K562 (cell line): ENCODE results near the gene TKT. TPM values are rescaled to one million over a fixed set of nuclear protein-coding genes. Genes with fewer than 3 reads are reported as not detected.

Source experiments
- HOXB6 ChIP-seq: fragments of 250-450 bp; sonication (Bioruptor Pico); IDR thresholded peaks from 2 replicates; pipeline ENCODE4 v1.5.1; 2022; ENCODE audit warnings: mild to moderate bottlenecking, borderline replicate concordance
- POLR2AphosphoS2 ChIP-seq: IDR thresholded peaks from 2 replicates; pipeline ENCODE4 v1.6.1; 2012; ENCODE audit warnings: low read length, improper control_type of control experiment
- POLR3G ChIP-seq: IDR thresholded peaks from 2 replicates; pipeline ENCODE4 v1.6.1; 2011; ENCODE audit not compliant: insufficient read length, insufficient replicate concordance; ENCODE audit errors: extremely low read depth
- TAF7 ChIP-seq: fragments of 450-650 bp; IDR thresholded peaks from 2 replicates; pipeline ENCODE4 v1.6.1; 2016; ENCODE audit warnings: missing genetic modification characterization, missing compliant biosample characterization
- U2AF1 ChIP-seq: fragments of 200-400 bp; formaldehyde crosslinking; optimal IDR thresholded peaks from 2 replicates; pipeline ENCODE3; 2017; ENCODE audit warnings: mild to moderate bottlenecking, low read depth, low read length, moderate library complexity
- polyA plus RNA-seq, 8 experiments: library from polyadenylated mRNA; depleted of rRNA in 4 of 8; stranded (reverse) in 5 of 8; unstranded in 3 of 8; fragments of >200 nt; fragmentation: Nextera tagmentation in 2 of 8; fragmentation: Illumina TruSeq in 1 of 8; extraction: Ambion mirVana in 2 of 8; extraction: Trizol in 1 of 8; gene quantifications; 2 replicates each; pipeline versions ENCODE4 v1.2.1 to v1.2.3, GENCODE V29; 2011 to 2014; ENCODE audit warnings: inconsistent platforms in 1 of 8, missing spikeins in 1 of 8
- total RNA-seq, 7 experiments: library from RNA; depleted of rRNA in 6 of 7; stranded (reverse); fragments of >200 nt in 6 of 7; fragmentation: Illumina TruSeq in 2 of 7; extraction: Trizol in 2 of 7; gene quantifications; 2 replicates each; pipeline versions ENCODE4 v1.2.1 to v1.2.3, GENCODE V29; 2011 to 2021; ENCODE audit warnings: low replicate concordance in 1 of 7
- TF ChIP-seq, protein P1 (sequence below): fragments of 200-600 bp; sonication (generic); IDR thresholded peaks from one replicate; pipeline ENCODE4 v1.6.1; 2012; ENCODE audit warnings: mild to moderate bottlenecking, low read depth, low read length, inconsistent platforms
- TF ChIP-seq, protein P2 (sequence below), 2 experiments: IDR thresholded peaks in 1 of 2; conservative IDR thresholded peaks in 1 of 2; 2 replicates each; pipeline ENCODE4 v1.6.1; 2016; ENCODE audit warnings: low read depth in 2 of 2, mild to moderate bottlenecking in 1 of 2, missing compliant biosample characterization in 1 of 2, missing genetic modification characterization in 1 of 2, moderate library complexity in 1 of 2
- TF ChIP-seq, protein P3 (sequence below): fragments of 250-450 bp; sonication (Bioruptor Pico); IDR thresholded peaks from 2 replicates; pipeline ENCODE4 v1.4.0; 2020; ENCODE audit warnings: mild to moderate bottlenecking, moderate library complexity, borderline replicate concordance

The TKT gene
- total and polyA plus RNA-seq, 9 of the 15 experiments (the other 6 are each of a cell fraction or from before 2014, with no cell fraction given), result 58.1 to 401 (median 187) TPM

DNA sequence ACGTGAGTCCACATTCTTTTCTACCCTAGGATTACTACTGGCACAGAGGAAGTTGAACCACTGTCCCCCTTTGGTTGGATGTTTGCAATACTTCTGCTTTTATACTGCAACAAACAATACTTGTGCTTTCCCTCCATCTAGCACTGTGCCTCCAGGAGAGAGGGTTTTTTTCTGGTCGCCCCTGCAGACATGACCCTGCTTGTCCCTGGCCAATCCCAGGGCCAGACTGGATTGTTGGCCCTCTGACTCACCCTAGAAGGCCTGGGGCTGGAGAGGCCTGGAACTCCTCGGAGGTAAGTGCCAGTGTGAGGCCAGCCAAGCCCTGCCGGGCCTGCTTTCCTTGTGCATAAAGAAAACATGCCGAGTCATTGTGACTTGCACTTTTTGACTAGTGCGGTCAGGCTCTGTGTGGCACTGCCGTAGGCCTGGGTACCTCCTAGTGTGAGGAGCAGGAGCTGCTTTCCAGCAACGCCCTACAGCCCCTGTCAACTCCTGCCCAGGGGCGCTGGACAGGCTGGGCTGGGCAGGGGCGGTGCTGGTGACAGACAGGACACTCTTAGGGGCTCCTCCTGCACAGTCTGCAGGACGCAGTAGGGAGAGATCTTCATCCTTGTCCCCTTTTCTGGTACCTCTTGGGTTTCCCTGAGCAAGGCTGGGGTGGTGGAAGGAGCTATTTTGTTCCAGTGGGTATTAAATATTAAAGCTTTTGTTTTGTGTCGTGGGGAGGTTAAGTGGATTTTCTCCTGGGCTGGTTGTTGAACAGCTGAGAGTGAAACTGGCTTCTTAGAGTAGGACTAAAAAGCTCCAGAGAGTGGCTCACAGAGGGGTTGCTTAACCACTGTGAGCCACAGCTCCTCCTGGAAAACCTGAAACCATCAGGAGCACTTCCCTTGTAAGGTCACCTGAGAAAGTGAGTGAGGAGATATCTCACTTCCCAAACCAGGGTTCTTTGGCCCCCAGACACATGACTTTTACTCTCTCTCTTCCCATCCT is 14.4 kb upstream of the TKT start (continued):
- TF ChIP-seq, protein P1, sequence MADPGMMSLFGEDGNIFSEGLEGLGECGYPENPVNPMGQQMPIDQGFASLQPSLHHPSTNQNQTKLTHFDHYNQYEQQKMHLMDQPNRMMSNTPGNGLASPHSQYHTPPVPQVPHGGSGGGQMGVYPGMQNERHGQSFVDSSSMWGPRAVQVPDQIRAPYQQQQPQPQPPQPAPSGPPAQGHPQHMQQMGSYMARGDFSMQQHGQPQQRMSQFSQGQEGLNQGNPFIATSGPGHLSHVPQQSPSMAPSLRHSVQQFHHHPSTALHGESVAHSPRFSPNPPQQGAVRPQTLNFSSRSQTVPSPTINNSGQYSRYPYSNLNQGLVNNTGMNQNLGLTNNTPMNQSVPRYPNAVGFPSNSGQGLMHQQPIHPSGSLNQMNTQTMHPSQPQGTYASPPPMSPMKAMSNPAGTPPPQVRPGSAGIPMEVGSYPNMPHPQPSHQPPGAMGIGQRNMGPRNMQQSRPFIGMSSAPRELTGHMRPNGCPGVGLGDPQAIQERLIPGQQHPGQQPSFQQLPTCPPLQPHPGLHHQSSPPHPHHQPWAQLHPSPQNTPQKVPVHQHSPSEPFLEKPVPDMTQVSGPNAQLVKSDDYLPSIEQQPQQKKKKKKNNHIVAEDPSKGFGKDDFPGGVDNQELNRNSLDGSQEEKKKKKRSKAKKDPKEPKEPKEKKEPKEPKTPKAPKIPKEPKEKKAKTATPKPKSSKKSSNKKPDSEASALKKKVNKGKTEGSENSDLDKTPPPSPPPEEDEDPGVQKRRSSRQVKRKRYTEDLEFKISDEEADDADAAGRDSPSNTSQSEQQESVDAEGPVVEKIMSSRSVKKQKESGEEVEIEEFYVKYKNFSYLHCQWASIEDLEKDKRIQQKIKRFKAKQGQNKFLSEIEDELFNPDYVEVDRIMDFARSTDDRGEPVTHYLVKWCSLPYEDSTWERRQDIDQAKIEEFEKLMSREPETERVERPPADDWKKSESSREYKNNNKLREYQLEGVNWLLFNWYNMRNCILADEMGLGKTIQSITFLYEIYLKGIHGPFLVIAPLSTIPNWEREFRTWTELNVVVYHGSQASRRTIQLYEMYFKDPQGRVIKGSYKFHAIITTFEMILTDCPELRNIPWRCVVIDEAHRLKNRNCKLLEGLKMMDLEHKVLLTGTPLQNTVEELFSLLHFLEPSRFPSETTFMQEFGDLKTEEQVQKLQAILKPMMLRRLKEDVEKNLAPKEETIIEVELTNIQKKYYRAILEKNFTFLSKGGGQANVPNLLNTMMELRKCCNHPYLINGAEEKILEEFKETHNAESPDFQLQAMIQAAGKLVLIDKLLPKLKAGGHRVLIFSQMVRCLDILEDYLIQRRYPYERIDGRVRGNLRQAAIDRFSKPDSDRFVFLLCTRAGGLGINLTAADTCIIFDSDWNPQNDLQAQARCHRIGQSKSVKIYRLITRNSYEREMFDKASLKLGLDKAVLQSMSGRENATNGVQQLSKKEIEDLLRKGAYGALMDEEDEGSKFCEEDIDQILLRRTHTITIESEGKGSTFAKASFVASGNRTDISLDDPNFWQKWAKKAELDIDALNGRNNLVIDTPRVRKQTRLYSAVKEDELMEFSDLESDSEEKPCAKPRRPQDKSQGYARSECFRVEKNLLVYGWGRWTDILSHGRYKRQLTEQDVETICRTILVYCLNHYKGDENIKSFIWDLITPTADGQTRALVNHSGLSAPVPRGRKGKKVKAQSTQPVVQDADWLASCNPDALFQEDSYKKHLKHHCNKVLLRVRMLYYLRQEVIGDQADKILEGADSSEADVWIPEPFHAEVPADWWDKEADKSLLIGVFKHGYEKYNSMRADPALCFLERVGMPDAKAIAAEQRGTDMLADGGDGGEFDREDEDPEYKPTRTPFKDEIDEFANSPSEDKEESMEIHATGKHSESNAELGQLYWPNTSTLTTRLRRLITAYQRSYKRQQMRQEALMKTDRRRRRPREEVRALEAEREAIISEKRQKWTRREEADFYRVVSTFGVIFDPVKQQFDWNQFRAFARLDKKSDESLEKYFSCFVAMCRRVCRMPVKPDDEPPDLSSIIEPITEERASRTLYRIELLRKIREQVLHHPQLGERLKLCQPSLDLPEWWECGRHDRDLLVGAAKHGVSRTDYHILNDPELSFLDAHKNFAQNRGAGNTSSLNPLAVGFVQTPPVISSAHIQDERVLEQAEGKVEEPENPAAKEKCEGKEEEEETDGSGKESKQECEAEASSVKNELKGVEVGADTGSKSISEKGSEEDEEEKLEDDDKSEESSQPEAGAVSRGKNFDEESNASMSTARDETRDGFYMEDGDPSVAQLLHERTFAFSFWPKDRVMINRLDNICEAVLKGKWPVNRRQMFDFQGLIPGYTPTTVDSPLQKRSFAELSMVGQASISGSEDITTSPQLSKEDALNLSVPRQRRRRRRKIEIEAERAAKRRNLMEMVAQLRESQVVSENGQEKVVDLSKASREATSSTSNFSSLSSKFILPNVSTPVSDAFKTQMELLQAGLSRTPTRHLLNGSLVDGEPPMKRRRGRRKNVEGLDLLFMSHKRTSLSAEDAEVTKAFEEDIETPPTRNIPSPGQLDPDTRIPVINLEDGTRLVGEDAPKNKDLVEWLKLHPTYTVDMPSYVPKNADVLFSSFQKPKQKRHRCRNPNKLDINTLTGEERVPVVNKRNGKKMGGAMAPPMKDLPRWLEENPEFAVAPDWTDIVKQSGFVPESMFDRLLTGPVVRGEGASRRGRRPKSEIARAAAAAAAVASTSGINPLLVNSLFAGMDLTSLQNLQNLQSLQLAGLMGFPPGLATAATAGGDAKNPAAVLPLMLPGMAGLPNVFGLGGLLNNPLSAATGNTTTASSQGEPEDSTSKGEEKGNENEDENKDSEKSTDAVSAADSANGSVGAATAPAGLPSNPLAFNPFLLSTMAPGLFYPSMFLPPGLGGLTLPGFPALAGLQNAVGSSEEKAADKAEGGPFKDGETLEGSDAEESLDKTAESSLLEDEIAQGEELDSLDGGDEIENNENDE, result no peak
- no peak for TF ChIP-seq U2AF1
- no peak for TF ChIP-seq HOXB6
- no peak for TF ChIP-seq POLR3G
- no peak for TF ChIP-seq POLR2AphosphoS2
- TF ChIP-seq, protein P2, sequence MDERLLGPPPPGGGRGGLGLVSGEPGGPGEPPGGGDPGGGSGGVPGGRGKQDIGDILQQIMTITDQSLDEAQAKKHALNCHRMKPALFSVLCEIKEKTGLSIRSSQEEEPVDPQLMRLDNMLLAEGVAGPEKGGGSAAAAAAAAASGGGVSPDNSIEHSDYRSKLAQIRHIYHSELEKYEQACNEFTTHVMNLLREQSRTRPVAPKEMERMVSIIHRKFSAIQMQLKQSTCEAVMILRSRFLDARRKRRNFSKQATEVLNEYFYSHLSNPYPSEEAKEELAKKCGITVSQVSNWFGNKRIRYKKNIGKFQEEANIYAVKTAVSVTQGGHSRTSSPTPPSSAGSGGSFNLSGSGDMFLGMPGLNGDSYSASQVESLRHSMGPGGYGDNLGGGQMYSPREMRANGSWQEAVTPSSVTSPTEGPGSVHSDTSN (CRISPR knock-in tag; IDR thresholded peaks at IDR 0.05; ENCODE audit: low read depth), result no peak
- TF ChIP-seq, protein P2 (tag; conservative IDR thresholded peaks at IDR 0.05; ENCODE audit: low read depth), result 0 out of 2 replicates have a peak, but pooled peaks have one; percentile 41
- TF ChIP-seq TAF7, result peak; percentile 63
- TF ChIP-seq, protein P3, sequence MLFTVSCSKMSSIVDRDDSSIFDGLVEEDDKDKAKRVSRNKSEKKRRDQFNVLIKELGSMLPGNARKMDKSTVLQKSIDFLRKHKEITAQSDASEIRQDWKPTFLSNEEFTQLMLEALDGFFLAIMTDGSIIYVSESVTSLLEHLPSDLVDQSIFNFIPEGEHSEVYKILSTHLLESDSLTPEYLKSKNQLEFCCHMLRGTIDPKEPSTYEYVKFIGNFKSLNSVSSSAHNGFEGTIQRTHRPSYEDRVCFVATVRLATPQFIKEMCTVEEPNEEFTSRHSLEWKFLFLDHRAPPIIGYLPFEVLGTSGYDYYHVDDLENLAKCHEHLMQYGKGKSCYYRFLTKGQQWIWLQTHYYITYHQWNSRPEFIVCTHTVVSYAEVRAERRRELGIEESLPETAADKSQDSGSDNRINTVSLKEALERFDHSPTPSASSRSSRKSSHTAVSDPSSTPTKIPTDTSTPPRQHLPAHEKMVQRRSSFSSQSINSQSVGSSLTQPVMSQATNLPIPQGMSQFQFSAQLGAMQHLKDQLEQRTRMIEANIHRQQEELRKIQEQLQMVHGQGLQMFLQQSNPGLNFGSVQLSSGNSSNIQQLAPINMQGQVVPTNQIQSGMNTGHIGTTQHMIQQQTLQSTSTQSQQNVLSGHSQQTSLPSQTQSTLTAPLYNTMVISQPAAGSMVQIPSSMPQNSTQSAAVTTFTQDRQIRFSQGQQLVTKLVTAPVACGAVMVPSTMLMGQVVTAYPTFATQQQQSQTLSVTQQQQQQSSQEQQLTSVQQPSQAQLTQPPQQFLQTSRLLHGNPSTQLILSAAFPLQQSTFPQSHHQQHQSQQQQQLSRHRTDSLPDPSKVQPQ (CRISPR knock-in tag), result no peak
